H1 (cell line): ENCODE data around the gene RAB38. TPM values are rescaled to one million over a fixed set of nuclear protein-coding genes. Genes with fewer than 3 reads are reported as not detected.

Experiments
- CTCF ChIA-PET: fragments of 300-600 bp; sonication (Branson Sonifier 250); formaldehyde crosslinking; loops from one replicate; lab custom pipeline; 2021; ENCODE audit not compliant: partially characterized antibody; lab: Charles Lee
- POLR2A ChIA-PET: fragments of 300-600 bp; sonication (Branson Sonifier 250); formaldehyde crosslinking; loops from one replicate; lab custom pipeline; 2021; ENCODE audit warnings: inconsistent platforms; ENCODE audit not compliant: partially characterized antibody; lab: Charles Lee
- DNase-seq, 2 experiments: peaks; one replicate each; pipeline versions ENCODE4 v3.0.0 to v3.0.0-alpha.2; 2010 to 2022; ENCODE audit warnings: low spot score in 2 of 2, low read depth in 1 of 2, mixed read lengths in 1 of 2
- FAIRE-seq: peaks from 2 replicates; lab custom pipeline; 2011; peaks lifted over from hg19 to GRCh38; lab: Jason Lieb, UNC
- H2AFZ ChIP-seq: 2 replicates; pipeline ENCODE4 v1.8.1; 2012; ENCODE audit warnings: low read length, inconsistent platforms
- H2AK5ac ChIP-seq: 2 replicates; pipeline ENCODE4 v1.6.1; 2013; ENCODE audit warnings: low read depth, low read length
- H2BK120ac ChIP-seq: replicated peaks from 2 replicates; pipeline ENCODE3; 2013; ENCODE audit warnings: low read depth, low read length, inconsistent platforms
- H2BK12ac ChIP-seq: 2 replicates; pipeline ENCODE4 v1.6.1; 2013; ENCODE audit warnings: low read depth, low read length
- H2BK15ac ChIP-seq: 2 replicates; pipeline ENCODE4 v1.6.1; 2013; ENCODE audit warnings: low read length
- H2BK20ac ChIP-seq: 2 replicates; pipeline ENCODE4 v1.6.1; 2013; ENCODE audit warnings: low read length
- H2BK5ac ChIP-seq: 2 replicates; pipeline ENCODE4 v1.6.1; 2013; ENCODE audit warnings: low read depth, low read length
- H3K14ac ChIP-seq: 2 replicates; pipeline ENCODE4 v1.6.1; 2013; ENCODE audit warnings: inconsistent platforms; ENCODE audit not compliant: insufficient read length
- H3K18ac ChIP-seq: 2 replicates; pipeline ENCODE4 v1.6.1; 2013; ENCODE audit warnings: low read length; ENCODE audit errors: extremely low read depth
- H3K23ac ChIP-seq: 2 replicates; pipeline ENCODE4 v1.6.1; 2013; ENCODE audit warnings: inconsistent platforms; ENCODE audit not compliant: insufficient read length
- H3K23me2 ChIP-seq: 2 replicates; pipeline ENCODE4 v1.6.1; 2013; ENCODE audit warnings: low read depth, low read length
- H3K27ac ChIP-seq: 2 replicates; pipeline ENCODE4 v1.6.1; 2011; ENCODE audit warnings: low read depth, low read length, inconsistent platforms
- H3K27me3 ChIP-seq, 4 experiments: replicated peaks in 1 of 4; 1 replicate in 1 of 4; 2 replicates in 3 of 4; pipeline versions ENCODE4 v1.6.1 to v1.8.1; 2011 to 2013; ENCODE audit warnings: low read length in 3 of 4, mild to moderate bottlenecking in 3 of 4, inconsistent platforms in 2 of 4, mixed read lengths in 2 of 4, moderate library complexity in 1 of 4; ENCODE audit not compliant: control insufficient read depth in 3 of 4, insufficient read depth in 3 of 4; ENCODE audit errors: extremely low read depth in 1 of 4
- H3K36me3 ChIP-seq, 4 experiments: 2 replicates each; pipeline versions ENCODE4 v1.6.1 to v1.8.1; 2011 to 2013; ENCODE audit warnings: mild to moderate bottlenecking in 4 of 4, low read length in 3 of 4, moderate library complexity in 2 of 4, control low read depth in 1 of 4, inconsistent platforms in 1 of 4; ENCODE audit not compliant: insufficient read depth in 4 of 4, control insufficient read depth in 2 of 4
- H3K4ac ChIP-seq: replicated peaks from 2 replicates; pipeline ENCODE3; 2013; ENCODE audit warnings: low read length, low read depth, mixed read lengths, inconsistent platforms; ENCODE audit not compliant: insufficient read length
- H3K4me1 ChIP-seq, 4 experiments: replicated peaks in 1 of 4; 1 replicate in 1 of 4; 2 replicates in 3 of 4; pipeline versions ENCODE4 v1.6.1 to v1.8.1; 2011 to 2013; ENCODE audit warnings: low read length in 3 of 4, inconsistent platforms in 2 of 4, mixed read lengths in 1 of 4; ENCODE audit not compliant: insufficient read depth in 4 of 4, control insufficient read depth in 3 of 4
- H3K4me2 ChIP-seq, 2 experiments: 2 replicates each; pipeline versions ENCODE4 v1.6.1 to v1.8.1; 2011 to 2013; ENCODE audit warnings: low read depth in 2 of 2, low read length in 2 of 2, control low read depth in 1 of 2, inconsistent platforms in 1 of 2, mild to moderate bottlenecking in 1 of 2; ENCODE audit not compliant: insufficient read depth in 1 of 2
- H3K4me3 ChIP-seq, 4 experiments: fragments of 200-600, 300-600 bp in 1 of 4; sonication (generic), shearing (Covaris generic), sonication (Bioruptor Twin) in 1 of 4; 2 replicates each; pipeline versions ENCODE4 v1.5.1 to v1.8.1; 2011 to 2016; ENCODE audit warnings: low read length in 4 of 4, low read depth in 3 of 4, control low read depth in 2 of 4, inconsistent platforms in 2 of 4, mild to moderate bottlenecking in 2 of 4, mixed read lengths in 1 of 4, moderate library complexity in 1 of 4; ENCODE audit not compliant: insufficient read depth in 2 of 4; ENCODE audit errors: extremely low read depth in 1 of 4
- H3K56ac ChIP-seq: replicated peaks from 2 replicates; pipeline ENCODE3; 2013; ENCODE audit warnings: low read depth, mild to moderate bottlenecking, mixed read lengths, low read length, inconsistent platforms; ENCODE audit not compliant: insufficient read length
- H3K79me1 ChIP-seq: 2 replicates; pipeline ENCODE4 v1.6.1; 2013; ENCODE audit warnings: low read depth, low read length, control low read depth
- H3K79me2 ChIP-seq, 2 experiments: 2 replicates each; pipeline versions ENCODE4 v1.6.1 to v1.8.1; 2012 to 2013; ENCODE audit warnings: low read length in 2 of 2, mild to moderate bottlenecking in 2 of 2, inconsistent platforms in 1 of 2; ENCODE audit not compliant: insufficient read depth in 2 of 2, control insufficient read depth in 1 of 2
- H3K9ac ChIP-seq, 4 experiments: replicated peaks in 1 of 4; 1 replicate in 1 of 4; 2 replicates in 3 of 4; pipeline versions ENCODE4 v1.6.1 to v1.8.1; 2011 to 2013; ENCODE audit warnings: low read depth in 3 of 4, low read length in 3 of 4, control low read depth in 2 of 4, mild to moderate bottlenecking in 2 of 4, moderate library complexity in 2 of 4, inconsistent platforms in 1 of 4; ENCODE audit errors: extremely low read depth in 1 of 4
- H3K9me3 ChIP-seq, 2 experiments: 2 replicates each; pipeline versions ENCODE4 v1.6.1 to v1.8.1; 2012 to 2013; ENCODE audit warnings: mild to moderate bottlenecking in 2 of 2, moderate library complexity in 2 of 2, control low read depth in 1 of 2, inconsistent platforms in 1 of 2, low read depth in 1 of 2, low read length in 1 of 2, mixed read lengths in 1 of 2; ENCODE audit not compliant: insufficient read depth in 2 of 2
- H4K20me1 ChIP-seq, 2 experiments: replicated peaks in 1 of 2; 2 replicates each; pipeline versions ENCODE3 to v1.8.1; 2011 to 2013; ENCODE audit warnings: inconsistent platforms in 2 of 2, low read length in 2 of 2, mild to moderate bottlenecking in 1 of 2; ENCODE audit not compliant: insufficient read depth in 2 of 2, control insufficient read depth in 1 of 2
- H4K5ac ChIP-seq: 2 replicates; pipeline ENCODE4 v1.6.1; 2013; ENCODE audit warnings: low read length, low read depth, mixed read lengths, inconsistent platforms; ENCODE audit not compliant: insufficient read length
- H4K8ac ChIP-seq: 2 replicates; pipeline ENCODE4 v1.8.0; 2013; ENCODE audit warnings: mild to moderate bottlenecking, moderate library complexity, low read length, inconsistent platforms; ENCODE audit not compliant: insufficient read depth; ENCODE audit errors: extremely low read depth
- H4K91ac ChIP-seq: replicated peaks from 2 replicates; pipeline ENCODE3; 2013; ENCODE audit warnings: low read length, mixed read lengths, inconsistent platforms; ENCODE audit not compliant: insufficient read length
- CHD2 ChIP-seq: IDR thresholded peaks from 2 replicates; pipeline ENCODE4 v1.6.1; 2012; ENCODE audit warnings: low read length, improper control_type of control experiment
- GTF2F1 ChIP-seq: IDR thresholded peaks from 2 replicates; pipeline ENCODE4 v1.6.1; 2012; ENCODE audit warnings: low read depth, low read length, improper control_type of control experiment, borderline replicate concordance
- HDAC6 ChIP-seq: IDR thresholded peaks from one replicate; pipeline ENCODE4 v1.7.1; 2012; ENCODE audit warnings: low read depth, mild to moderate bottlenecking, inconsistent platforms, low read length, moderate library complexity
- JUND ChIP-seq: IDR thresholded peaks from 2 replicates; pipeline ENCODE4 v1.6.1; 2011; ENCODE audit warnings: mild to moderate bottlenecking, improper control_type of control experiment, low read length
- MAFK ChIP-seq: IDR thresholded peaks from 2 replicates; pipeline ENCODE4 v1.6.1; 2012; ENCODE audit warnings: low read depth, mild to moderate bottlenecking, improper control_type of control experiment, low read length
- RFX5 ChIP-seq: IDR thresholded peaks from 2 replicates; pipeline ENCODE4 v1.6.1; 2011; ENCODE audit warnings: low read depth, low read length, improper control_type of control experiment, borderline replicate concordance
- SP2 ChIP-seq: IDR thresholded peaks from 2 replicates; pipeline ENCODE4 v1.6.1; 2012; ENCODE audit warnings: mild to moderate bottlenecking, low read length, inconsistent platforms
- WGBS, 2 experiments: shearing (Covaris generic) in 1 of 2; methylation state at CpG; one replicate each; pipeline versions ENCODE4 v1.1.6 to v1.1.7; 2013 to 2015; ENCODE audit warnings: low lambda C conversion rate in 2 of 2, mixed read lengths in 2 of 2, inconsistent platforms in 1 of 2, low coverage in 1 of 2, missing lambda C conversion rate in 1 of 2; ENCODE audit not compliant: insufficient replicate concordance in 2 of 2, insufficient coverage in 1 of 2, insufficient read length in 1 of 2; ENCODE audit errors: extremely low coverage in 1 of 2, missing lambda C conversion rate in 1 of 2; 5-methylcytosine and 5-hydroxymethylcytosine counted together
- polyA plus RNA-seq, 7 experiments: library from polyadenylated mRNA; depleted of rRNA in 3 of 7; stranded (reverse) in 5 of 7; unstranded in 2 of 7; fragments of >200 nt in 5 of 7; fragments of 200-250 nt in 2 of 7; gene quantifications; 1 replicate in 5 of 7; 2 replicates in 1 of 7; 4 replicates in 1 of 7; pipeline versions ENCODE4 v1.2.1 to v1.2.3, GENCODE V29; 2011 to 2013; ENCODE audit warnings: missing spikeins in 2 of 7, mixed read lengths in 2 of 7
- total RNA-seq: library from RNA; stranded (reverse); fragmentation: NEBNext Ultra II Directional; extraction: Animal tissue kit (Norgen Biotek cat#: 25700); gene quantifications from 2 replicates; pipeline ENCODE4 v1.2.1, GENCODE V29; 2021
- TF ChIP-seq, protein P1 (sequence below): IDR thresholded peaks from 2 replicates; pipeline ENCODE4 v1.6.1; 2011; ENCODE audit warnings: low read length, improper control_type of control experiment
- TF ChIP-seq, protein P2 (sequence below): IDR thresholded peaks from 2 replicates; pipeline ENCODE4 v1.6.1; 2012; ENCODE audit warnings: low read length, inconsistent platforms
- TF ChIP-seq, protein P3 (sequence below): IDR thresholded peaks from 2 replicates; pipeline ENCODE4 v1.6.1; 2011; ENCODE audit warnings: low read depth, mild to moderate bottlenecking, low read length; ENCODE audit not compliant: insufficient read depth
- TF ChIP-seq, protein P4 (sequence below): IDR thresholded peaks from 2 replicates; pipeline ENCODE4 v1.6.1; 2012; ENCODE audit warnings: inconsistent platforms

RAB38 gene
- total and polyA plus RNA-seq, 2 of the 8 experiments (the other 6 are each of a cell fraction or from before 2014, with no cell fraction given) = 15.4 to 16.5 TPM

DNA sequence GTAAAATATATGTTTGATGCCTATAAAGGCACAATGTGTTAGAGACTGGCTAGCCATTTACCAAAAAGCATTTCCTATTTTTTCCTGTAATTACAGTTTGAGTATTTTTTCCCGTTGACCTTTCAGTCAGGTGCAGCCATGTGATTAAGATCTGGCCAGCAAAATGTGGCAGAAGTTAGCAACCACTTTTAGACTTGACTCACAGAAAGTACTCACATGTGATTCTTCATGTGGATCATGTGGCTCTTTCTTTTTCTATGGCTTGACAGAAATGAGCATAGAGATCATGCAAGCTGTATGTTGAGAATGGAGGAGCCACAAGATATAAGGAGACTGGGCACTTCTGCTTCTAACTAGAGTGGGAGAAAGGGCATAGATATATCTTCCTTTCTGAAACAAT is 27.3 kb upstream of the RAB38 start:
- Histone ChIP-seq H3K56ac (no peak overlapping the region), H3K9me3 (no peaks in the 10 kb centered on the region; a peak in 1 of 4 replicates), H3K79me2 (no peaks in the 10 kb centered on the region), H2BK12ac (no peak overlapping the region), H3K4me3 (no peak overlapping the region), H3K4ac (no peak overlapping the region), H3K27me3 (no peaks in the 10 kb centered on the region), H2BK5ac (no peak overlapping the region), H4K8ac (no peak overlapping the region), H4K91ac (no peak overlapping the region), H3K27ac (no peak overlapping the region), H3K4me2 (no peak overlapping the region), H3K36me3 (no peaks in the 10 kb centered on the region), H2AK5ac (no peak overlapping the region), H2AFZ (no peak overlapping the region), H2BK120ac (no peak overlapping the region), H4K5ac (no peak overlapping the region), H2BK15ac (no peak overlapping the region), H3K14ac (no peak overlapping the region), H3K4me1 (no peaks in the 10 kb centered on the region), H2BK20ac (no peak overlapping the region), H3K9ac (no peak overlapping the region), H3K23ac (no peak overlapping the region), H3K18ac (no peak overlapping the region), H3K23me2 (no peaks in the 10 kb centered on the region), H4K20me1 (no peaks in the 10 kb centered on the region), H3K79me1 (no peaks in the 10 kb centered on the region)
- WGBS, 2 experiments = 79% methylated on average over 1 of the region's 1 CpG; no CpG with 5 or more reads in 1 of the 2 experiments
- CTCF ChIA-PET = no interaction called here
- POLR2A ChIA-PET = no interaction called here
- no peak for DNase-seq
- no peak for FAIRE-seq
- TF ChIP-seq, protein P1, sequence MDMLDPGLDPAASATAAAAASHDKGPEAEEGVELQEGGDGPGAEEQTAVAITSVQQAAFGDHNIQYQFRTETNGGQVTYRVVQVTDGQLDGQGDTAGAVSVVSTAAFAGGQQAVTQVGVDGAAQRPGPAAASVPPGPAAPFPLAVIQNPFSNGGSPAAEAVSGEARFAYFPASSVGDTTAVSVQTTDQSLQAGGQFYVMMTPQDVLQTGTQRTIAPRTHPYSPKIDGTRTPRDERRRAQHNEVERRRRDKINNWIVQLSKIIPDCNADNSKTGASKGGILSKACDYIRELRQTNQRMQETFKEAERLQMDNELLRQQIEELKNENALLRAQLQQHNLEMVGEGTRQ = no peak
- TF ChIP-seq CHD2 (no peak), RFX5 (no peak), HDAC6 (no peak), JUND (no peak), MAFK (no peak), GTF2F1 (no peak), SP2 (no peak)
- TF ChIP-seq, protein P2, sequence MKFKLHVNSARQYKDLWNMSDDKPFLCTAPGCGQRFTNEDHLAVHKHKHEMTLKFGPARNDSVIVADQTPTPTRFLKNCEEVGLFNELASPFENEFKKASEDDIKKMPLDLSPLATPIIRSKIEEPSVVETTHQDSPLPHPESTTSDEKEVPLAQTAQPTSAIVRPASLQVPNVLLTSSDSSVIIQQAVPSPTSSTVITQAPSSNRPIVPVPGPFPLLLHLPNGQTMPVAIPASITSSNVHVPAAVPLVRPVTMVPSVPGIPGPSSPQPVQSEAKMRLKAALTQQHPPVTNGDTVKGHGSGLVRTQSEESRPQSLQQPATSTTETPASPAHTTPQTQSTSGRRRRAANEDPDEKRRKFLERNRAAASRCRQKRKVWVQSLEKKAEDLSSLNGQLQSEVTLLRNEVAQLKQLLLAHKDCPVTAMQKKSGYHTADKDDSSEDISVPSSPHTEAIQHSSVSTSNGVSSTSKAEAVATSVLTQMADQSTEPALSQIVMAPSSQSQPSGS = no peak
- TF ChIP-seq, protein P3, sequence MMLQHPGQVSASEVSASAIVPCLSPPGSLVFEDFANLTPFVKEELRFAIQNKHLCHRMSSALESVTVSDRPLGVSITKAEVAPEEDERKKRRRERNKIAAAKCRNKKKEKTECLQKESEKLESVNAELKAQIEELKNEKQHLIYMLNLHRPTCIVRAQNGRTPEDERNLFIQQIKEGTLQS = no peak
- TF ChIP-seq, protein P4, sequence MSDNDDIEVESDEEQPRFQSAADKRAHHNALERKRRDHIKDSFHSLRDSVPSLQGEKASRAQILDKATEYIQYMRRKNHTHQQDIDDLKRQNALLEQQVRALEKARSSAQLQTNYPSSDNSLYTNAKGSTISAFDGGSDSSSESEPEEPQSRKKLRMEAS = no peak
